Medulla oblongata (tissue), 1 donor: ENCODE results near the gene VAT1L.
A peak's percentile ranks its signal among the peaks of the same experiment; 100 is the strongest.

ENCODE experiments used
- DNase-seq: peaks from one replicate; pipeline ENCODE4 v3.0.0-alpha.2; 2015; ENCODE audit errors: extremely low spot score

VAT1L gene

GRCh38 chr16:77993111-77993985 is 205.0 kb downstream of the VAT1L start:
- DNase-seq: no peak

DNA sequence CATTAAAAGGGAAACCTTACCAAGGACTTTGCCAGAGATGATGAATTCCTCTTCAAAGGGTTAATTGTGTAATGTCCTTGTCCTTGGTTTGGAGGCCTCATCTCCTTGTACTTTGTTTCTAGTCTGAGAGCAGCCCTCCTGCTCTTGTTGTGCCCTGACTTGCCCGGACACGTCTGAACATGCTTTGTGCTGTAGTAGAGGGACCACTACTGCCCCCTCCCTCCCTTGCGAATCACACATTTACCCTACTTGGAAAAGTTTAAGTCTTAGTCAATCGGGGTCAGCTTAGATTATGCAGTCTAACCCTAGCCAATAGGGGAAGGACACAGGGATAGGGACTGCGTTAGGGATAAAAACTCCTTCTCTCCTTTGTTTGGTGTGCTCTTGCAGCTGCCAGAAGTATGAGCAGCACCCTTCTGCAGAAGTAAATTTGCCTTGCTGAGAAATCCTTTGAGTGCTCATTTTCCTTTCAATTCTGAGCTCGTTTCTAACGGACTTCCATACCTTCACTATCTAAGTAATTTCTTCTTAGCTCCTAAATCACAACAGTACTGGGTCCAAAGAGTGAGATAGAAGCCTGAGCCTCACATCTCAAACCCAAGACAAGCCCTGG is 207.6 kb downstream of the VAT1L start:
- DNase-seq: no peak

GRCh38 chr16:77998350-77999023 is 210.1 kb downstream of the VAT1L start:
- no peak for DNase-seq

DNA sequence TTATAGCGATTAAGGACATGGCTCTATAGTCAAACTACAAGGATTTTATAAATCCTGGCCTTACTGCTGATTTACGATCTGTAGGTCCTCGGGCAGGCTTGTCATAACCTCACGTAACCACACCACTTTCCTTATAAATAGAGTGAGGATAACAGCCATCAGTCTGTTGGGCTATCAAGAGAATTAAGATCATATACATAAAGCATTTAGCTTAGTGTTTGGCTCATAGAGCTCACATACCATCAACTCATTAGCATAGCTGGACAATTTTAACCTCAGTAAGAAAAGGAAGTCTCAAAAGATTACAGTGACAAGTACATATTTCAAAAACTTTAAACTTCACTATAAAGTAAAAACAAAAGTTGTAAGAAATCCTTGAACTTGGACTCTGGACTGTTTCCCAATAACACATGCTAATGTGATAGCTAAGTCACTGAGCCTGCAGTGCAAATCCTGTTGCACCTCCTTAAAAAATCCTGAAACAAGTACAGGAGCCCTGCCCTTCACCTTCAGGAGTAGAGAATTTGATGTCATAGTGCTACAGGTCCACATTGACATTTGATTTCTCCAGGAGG is 213.2 kb downstream of the VAT1L start:
- DNase-seq: no peak

DNA sequence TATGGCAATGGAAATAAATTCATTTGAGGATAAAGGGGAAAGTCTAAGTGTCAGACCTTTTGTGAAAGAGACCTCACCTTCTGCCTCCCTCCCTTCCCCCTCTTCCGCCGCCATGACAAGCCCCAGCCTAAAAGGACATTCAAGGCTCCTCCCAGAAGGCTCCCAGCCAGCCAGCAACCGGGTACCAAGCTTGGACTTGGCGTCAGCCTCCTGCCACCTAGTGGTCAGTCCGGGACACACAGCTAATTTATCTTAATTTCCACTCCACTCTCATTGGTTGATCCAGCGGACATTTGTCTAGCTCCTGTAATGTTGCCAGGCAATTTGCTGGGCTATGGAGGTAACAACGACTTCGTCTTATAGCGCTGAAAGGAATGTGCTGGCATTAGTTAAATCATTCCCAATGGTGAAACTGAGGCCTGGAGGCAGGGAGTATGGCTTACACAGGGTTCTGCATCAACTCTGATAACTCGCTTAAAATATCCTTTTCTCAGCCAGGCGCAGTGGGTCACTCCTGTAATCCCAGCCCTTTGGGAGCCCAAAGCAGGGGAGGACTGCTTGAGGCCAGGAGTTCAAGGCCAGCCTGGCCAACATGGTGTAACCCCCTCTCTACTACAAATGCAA is 214.7 kb downstream of the VAT1L start:
- DNase-seq: peak; percentile 78

GRCh38 chr16:78004517-78004916 is 216.2 kb downstream of the VAT1L start:
- no peak for DNase-seq

DNA sequence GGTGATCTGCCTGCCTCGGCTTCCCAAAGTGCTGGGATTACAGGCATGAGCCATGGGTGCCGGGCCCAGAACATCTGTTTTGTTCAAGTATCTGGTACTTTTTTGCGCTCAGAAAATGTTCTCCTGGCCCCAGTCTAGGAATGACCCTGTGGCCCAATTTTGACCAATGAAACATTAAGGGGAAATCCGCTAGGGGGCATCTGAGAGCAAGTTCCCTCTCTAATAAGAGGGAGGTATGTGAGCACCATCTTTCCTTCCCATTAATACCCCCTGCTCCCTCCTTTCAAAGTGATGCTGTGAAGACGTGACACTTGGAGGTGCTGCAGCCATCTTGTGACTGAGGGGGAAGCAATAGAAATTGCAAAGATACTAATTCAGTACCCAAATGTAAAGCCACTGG is 217.5 kb downstream of the VAT1L start:
- DNase-seq: no peak

DNA sequence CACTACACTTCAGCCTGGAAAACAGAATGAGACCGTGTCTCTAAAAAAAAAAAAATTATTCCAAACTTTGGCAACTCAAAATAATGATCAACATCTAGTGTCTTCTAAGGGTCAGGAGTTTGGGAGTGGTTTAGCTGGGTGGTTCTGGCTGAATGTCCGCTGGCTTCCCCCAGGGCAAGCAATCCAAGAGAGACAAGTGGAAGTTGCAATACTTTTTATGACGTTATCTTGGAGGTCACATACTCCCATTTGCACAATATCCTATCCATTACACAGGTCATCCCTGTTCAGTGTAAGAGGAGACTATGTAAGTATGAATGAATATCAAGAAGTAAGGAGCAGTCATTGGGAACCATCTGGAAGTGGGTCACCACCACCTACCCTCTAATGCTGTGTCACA is 218.8 kb downstream of the VAT1L start:
- DNase-seq: no peak

DNA sequence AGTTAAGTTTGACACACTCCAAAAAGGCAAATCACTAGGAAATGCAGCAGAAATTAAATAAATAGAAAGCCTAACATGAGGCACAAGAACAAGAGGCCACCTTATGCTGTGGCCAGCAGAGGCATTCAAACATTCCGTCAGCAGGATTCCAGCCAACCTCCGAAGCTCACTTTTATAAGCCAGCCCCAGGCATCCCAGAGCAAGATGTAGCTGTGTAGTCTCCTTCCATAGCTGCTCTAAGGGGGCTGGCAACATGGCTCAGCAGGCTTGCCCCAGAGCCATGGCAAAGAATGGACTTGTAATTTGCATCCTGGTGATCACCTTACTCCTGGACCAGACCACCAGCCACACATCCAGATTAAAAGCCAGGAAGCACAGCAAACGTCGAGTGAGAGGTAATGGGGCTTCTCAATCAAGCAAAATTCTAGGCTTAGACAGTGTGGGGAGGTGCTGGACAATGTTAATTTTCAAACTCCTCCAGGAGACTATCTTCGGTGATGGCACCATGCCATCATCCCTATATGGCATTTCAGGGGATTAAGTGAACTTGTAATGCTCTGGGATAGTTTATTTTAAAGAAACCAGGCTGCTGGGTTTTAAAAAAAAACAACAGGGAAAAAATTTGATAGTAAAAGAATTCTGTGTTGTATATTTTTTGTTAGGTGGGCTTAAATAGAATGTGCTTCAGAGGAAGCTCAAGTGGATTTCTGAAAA is 234.1 kb downstream of the VAT1L start, which contains the start of gene CLEC3A:
Gene CLEC3A, plus strand, starts transcription at position 202 of the 714 bp plus-strand sequence. Its CDS starts 79 bp downstream, at position 281.
- no peak for DNase-seq

GRCh38 chr16:78024159-78024558 is 235.8 kb downstream of the VAT1L start:
- no peak for DNase-seq

DNA sequence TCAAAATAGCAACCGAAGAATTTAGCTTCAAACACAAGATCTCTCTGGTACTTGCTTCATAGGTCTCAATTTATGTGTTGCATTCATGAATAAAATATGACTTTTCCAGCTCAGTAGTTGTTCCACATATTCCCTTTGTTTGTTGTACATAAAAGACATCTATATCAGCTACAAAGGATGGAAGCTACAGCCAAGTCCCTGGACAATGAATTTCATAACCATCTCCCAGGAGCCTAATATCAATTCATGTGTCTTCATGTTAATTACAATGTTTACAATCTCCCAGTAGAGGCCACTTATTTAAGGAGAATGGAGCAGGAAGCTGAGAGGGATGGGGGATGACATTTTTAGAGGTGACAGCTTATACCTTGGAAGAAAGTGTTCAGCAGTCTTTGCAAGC is 237.3 kb downstream of the VAT1L start:
- DNase-seq: no peak

- no peak for DNase-seq
These were observed 239.7 kb downstream of the VAT1L start for GRCh38 chr16:78028018-78028417.
